Measurements from ENCODE around the gene WAPL. TPM values are rescaled to one million over a fixed set of nuclear protein-coding genes. Genes with fewer than 3 reads are reported as not detected.

Gene WAPL
- total RNA-seq, 4 donors from 2014 or later, result 34.2 to 40.5 (median 39.3) TPM

DNA sequence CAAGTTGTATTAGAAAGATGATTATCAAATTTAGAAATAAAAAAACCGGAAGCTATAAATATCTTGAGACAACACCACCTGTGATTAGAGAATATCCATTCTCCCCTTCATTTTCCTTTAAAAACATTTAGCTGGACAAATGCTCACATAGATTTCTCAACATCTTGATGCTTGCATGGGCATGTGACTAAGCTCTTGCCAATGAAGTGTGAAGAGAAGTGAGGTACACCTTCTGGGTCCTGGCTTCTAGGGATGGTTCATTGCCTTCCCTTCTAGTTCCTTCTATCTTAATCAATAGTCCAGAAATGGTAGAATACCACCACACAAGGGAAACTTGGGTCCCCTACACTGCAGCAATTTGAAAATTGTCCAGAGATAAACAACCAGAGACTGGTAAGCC, 41.0 kb downstream of the WAPL start:
- Histone ChIP-seq H3K27ac (replicated peaks in 1 of 4) (no peak overlapping the region), H3K9me3 (no peaks in the 10 kb centered on the region), H3K4me3 (no peak overlapping the region), H3K36me3 (peaks cover 0 to 58% (median 22%) of the 10 kb centered on the region in 4 donors), H3K4me1 (no peaks in the 10 kb centered on the region), H3K27me3 (no peaks in the 10 kb centered on the region)
- DNase-seq (ENCODE audit: extremely low spot score), result no peak
- TF ChIP-seq POLR2A (IDR thresholded peaks at IDR 0.05; ENCODE audit: low read depth) (no peak), POLR2AphosphoS5 (IDR thresholded peaks at IDR 0.05) (no peak), EP300 (IDR thresholded peaks at IDR 0.05) (no peak)
- TF ChIP-seq, protein P1, sequence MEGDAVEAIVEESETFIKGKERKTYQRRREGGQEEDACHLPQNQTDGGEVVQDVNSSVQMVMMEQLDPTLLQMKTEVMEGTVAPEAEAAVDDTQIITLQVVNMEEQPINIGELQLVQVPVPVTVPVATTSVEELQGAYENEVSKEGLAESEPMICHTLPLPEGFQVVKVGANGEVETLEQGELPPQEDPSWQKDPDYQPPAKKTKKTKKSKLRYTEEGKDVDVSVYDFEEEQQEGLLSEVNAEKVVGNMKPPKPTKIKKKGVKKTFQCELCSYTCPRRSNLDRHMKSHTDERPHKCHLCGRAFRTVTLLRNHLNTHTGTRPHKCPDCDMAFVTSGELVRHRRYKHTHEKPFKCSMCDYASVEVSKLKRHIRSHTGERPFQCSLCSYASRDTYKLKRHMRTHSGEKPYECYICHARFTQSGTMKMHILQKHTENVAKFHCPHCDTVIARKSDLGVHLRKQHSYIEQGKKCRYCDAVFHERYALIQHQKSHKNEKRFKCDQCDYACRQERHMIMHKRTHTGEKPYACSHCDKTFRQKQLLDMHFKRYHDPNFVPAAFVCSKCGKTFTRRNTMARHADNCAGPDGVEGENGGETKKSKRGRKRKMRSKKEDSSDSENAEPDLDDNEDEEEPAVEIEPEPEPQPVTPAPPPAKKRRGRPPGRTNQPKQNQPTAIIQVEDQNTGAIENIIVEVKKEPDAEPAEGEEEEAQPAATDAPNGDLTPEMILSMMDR (IDR thresholded peaks at IDR 0.05), result no peak
- WGBS, result 93% methylated on average over 1 of the region's 1 CpG
- intact Hi-C loops (cut with DNase I), result no loop called here

DNA sequence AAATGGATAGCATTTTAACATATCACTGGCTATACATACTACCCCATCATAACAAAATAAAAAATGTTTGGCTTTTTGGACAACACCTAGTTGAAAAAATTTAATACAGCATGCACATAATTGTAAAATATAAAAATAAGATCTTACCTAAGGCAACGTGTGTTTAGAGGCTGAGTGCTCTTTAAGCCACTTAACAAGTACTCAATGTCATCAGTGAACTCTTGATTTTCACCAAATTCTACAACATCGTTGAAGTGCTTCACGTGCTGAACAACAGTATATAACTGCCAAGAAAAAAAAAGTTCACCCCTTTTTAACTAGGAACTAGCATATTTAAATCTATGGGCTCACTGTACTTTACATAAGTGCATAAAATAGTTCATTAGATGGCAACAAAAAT, 49.5 kb downstream of the WAPL start:
- H3K9me3 ChIP-seq, result no peaks in the 10 kb centered on the region
- DNase-seq (ENCODE audit: extremely low spot score), result no peak
- H3K4me3 ChIP-seq, result no peak overlapping the region
- WGBS, result 90% methylated on average over 3 of the region's 3 CpGs
- H3K27me3 ChIP-seq, result no peaks in the 10 kb centered on the region
- intact Hi-C loops (cut with DNase I), result no loop called here
- no peak for TF ChIP-seq POLR2A (IDR thresholded peaks at IDR 0.05; ENCODE audit: low read depth)
- no peak for TF ChIP-seq EP300 (IDR thresholded peaks at IDR 0.05)
- TF ChIP-seq, protein P1 (IDR thresholded peaks at IDR 0.05), result no peak
- TF ChIP-seq POLR2AphosphoS5 (IDR thresholded peaks at IDR 0.05), result no peak
- H3K4me1 ChIP-seq, result no peaks in the 10 kb centered on the region
- peaks cover 2 to 71% (median 47%) of the 10 kb centered on the region in 4 donors for H3K36me3 ChIP-seq
- no peak overlapping the region for H3K27ac ChIP-seq (replicated peaks in 1 of 4)

DNA sequence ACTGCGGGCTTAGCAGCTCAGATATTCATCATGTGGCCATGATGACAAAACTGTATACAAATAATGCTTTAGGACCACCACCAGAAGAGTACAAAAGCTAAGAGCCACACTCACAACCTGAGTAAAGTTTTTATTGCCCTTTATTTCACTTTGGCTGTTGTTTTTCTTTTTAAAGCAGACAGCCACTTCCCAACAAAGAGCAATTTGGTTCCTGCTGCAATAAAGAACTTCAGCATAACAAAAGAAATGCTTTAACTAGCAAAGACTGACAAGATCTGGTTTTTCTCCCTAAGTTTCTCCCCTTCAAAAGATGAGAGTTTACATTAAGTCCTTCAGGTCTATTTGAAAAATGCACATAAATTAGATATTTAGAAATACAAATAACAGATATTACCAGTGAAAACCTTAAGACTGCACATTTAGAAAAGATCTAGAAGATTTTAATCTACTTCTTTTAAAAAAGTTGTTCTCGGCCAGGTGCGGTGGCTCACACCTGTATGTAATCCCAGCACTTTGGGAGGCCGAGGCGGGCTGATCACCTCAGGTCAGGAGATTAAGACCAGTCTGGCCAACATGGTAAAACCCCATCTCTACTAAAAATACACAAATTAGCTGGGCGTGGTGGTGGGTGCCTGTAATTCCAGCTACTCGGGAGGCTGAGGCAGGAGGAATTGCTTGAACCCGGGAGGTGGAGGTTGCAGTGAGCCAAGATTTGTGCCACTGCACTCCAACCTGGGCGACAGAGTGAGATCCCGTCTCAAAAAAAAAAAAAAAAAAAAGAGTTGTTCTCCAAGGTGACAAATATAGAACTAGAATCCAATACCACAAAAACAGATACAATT, 59.4 kb downstream of the WAPL start:
- intact Hi-C loops (cut with DNase I), result no loop called here
- H3K36me3 ChIP-seq, result peaks cover 37 to 92% (median 70%) of the 10 kb centered on the region in 4 donors
- no peak overlapping the region for H3K4me3 ChIP-seq
- TF ChIP-seq, protein P1 (IDR thresholded peaks at IDR 0.05), result no peak
- TF ChIP-seq POLR2AphosphoS5 (IDR thresholded peaks at IDR 0.05), result no peak
- no peak for TF ChIP-seq EP300 (IDR thresholded peaks at IDR 0.05)
- TF ChIP-seq POLR2A (IDR thresholded peaks at IDR 0.05; ENCODE audit: low read depth), result no peak
- no peak for DNase-seq (ENCODE audit: extremely low spot score)
- no peaks in the 10 kb centered on the region for H3K9me3 ChIP-seq
- WGBS, result 96% methylated on average over 10 of the region's 10 CpGs
- H3K27me3 ChIP-seq, result no peaks in the 10 kb centered on the region
- H3K4me1 ChIP-seq, result no peaks in the 10 kb centered on the region
- no peak overlapping the region for H3K27ac ChIP-seq (replicated peaks in 1 of 4)

DNA sequence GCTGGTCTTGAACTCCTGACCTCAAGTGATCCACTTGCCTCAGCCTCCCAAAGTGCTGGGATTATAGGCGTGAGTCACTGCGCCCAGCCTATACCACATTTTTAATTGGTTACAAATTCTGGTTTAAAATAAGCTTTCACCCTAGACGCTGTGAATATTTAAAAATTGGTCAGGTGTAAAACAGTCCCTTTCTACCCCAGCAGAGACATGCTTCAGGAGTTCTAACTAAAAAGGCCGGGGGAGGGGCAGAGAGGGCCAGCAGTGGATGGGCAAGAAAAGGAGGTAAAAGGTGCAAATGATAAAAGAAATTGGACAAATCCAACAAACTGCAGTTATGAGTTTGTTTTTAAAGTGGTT, 70.0 kb downstream of the WAPL start:
- peaks cover 18 to 82% (median 62%) of the 10 kb centered on the region in 4 donors for H3K36me3 ChIP-seq
- no peaks in the 10 kb centered on the region for H3K27me3 ChIP-seq
- H3K4me3 ChIP-seq, result no peak overlapping the region
- no peaks in the 10 kb centered on the region for H3K9me3 ChIP-seq
- no peak overlapping the region for H3K27ac ChIP-seq (replicated peaks in 1 of 4)
- TF ChIP-seq POLR2AphosphoS5 (IDR thresholded peaks at IDR 0.05), result no peak
- TF ChIP-seq EP300 (IDR thresholded peaks at IDR 0.05), result no peak
- DNase-seq (ENCODE audit: extremely low spot score), result no peak
- H3K4me1 ChIP-seq, result peaks cover 0 to 11% (median 2%) of the 10 kb centered on the region in 4 donors
- WGBS, result 99% methylated on average over 4 of the region's 4 CpGs
- intact Hi-C loops (cut with DNase I), result no loop called here

DNA sequence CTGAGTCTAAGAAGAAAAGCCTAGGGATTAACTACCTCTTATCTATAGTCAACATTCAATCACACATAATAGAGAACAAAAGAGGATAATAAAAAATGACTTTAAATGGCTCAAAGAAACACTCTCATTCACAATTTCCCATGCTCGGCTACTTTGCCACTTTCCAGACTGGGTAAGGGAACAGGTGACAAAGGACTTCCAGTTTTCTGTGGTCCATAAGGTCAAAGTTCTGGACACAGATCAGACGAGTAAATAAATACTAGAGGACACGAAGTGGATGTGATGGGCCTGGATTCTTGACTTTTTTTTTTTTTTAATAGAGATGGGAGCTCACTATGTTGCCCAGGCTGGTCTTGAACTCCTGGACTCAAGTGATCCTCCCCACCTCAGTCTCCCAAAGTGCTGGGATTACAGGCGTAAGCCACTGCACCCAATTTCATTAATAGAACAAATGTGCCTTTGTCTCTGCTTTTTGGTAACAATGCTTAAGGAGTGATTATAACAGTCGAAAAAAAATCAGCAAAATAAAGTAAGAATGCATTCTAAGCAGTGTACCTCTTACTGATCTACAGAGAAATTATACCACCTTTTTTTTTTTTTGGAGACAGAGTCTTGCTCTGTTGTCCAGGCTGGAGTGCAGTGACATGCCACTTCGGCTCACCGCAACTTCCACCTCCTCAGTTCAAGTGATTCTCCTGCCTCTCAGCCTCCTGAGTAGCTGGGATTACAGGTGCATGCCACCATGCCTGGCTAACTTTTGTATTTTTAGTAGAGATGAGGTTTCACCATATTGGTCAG, 70.6 kb downstream of the WAPL start:
- peaks cover 0 to 11% (median 2%) of the 10 kb centered on the region in 4 donors for H3K4me1 ChIP-seq
- no peak overlapping the region for H3K27ac ChIP-seq (replicated peaks in 1 of 4)
- no peaks in the 10 kb centered on the region for H3K9me3 ChIP-seq
- H3K36me3 ChIP-seq, result peaks cover 16 to 78% (median 59%) of the 10 kb centered on the region in 4 donors
- WGBS, result 83% methylated on average over 7 of the region's 7 CpGs
- intact Hi-C loops (cut with DNase I), result no loop called here
- H3K27me3 ChIP-seq, result no peaks in the 10 kb centered on the region
- TF ChIP-seq EP300 (IDR thresholded peaks at IDR 0.05) (no peak), POLR2A (IDR thresholded peaks at IDR 0.05; ENCODE audit: low read depth) (no peak), POLR2AphosphoS5 (IDR thresholded peaks at IDR 0.05) (no peak)
- TF ChIP-seq, protein P1 (IDR thresholded peaks at IDR 0.05), result no peak
- H3K4me3 ChIP-seq, result no peak overlapping the region
- DNase-seq (ENCODE audit: extremely low spot score), result no peak

All from esophagus muscularis mucosa (tissue), 4 donors.